IMR-90 (cell line): ENCODE data around the gene CREBL2. TPM values are rescaled to one million over a fixed set of nuclear protein-coding genes. Genes with fewer than 3 reads are reported as not detected.

Source experiments
- ATAC-seq: fragments of 200-7000 bp; cut with Tn5 transposase; 2 replicates; pipeline ENCODE4 v1.9.1; 2020; ENCODE audit warnings: low read depth, mild to moderate bottlenecking, moderate library complexity
- BruUV-seq: library from RNA; stranded (reverse); fragments of 400-500 nt; replicated peaks from 2 replicates; lab custom pipeline; 2021; lab: Mats Ljungman, UMichigan
- CTCF ChIA-PET: fragments of 300-600 bp; formaldehyde crosslinking; extraction: SDS; loops from one replicate; lab custom pipeline; 2021; ENCODE audit warnings: antibody characterized with exemption; lab: Yijun Ruan, JAX
- POLR2A ChIA-PET: fragments of 300-600 bp; sonication (Branson Sonifier 250); formaldehyde crosslinking; loops from one replicate; lab custom pipeline; 2022; ENCODE audit warnings: antibody characterized with exemption; ENCODE audit not compliant: unreplicated experiment; lab: Charles Lee
- DNase-seq: peaks from one replicate; pipeline ENCODE4 v3.0.0; 2013
- H2AFZ ChIP-seq: replicated peaks from 2 replicates; pipeline ENCODE3; 2013; ENCODE audit warnings: low read length, mild to moderate bottlenecking; ENCODE audit not compliant: poor library complexity
- H2AK5ac ChIP-seq: 2 replicates; pipeline ENCODE4 v1.6.1; 2013; ENCODE audit warnings: low read depth, low read length, inconsistent platforms
- H2AK9ac ChIP-seq: replicated peaks from 2 replicates; pipeline ENCODE3; 2013; ENCODE audit warnings: mild to moderate bottlenecking, low read depth, low read length, moderate library complexity; ENCODE audit not compliant: poor library complexity
- H2BK120ac ChIP-seq: 2 replicates; pipeline ENCODE4 v1.6.1; 2013; ENCODE audit warnings: low read depth, low read length, inconsistent platforms
- H2BK15ac ChIP-seq: 3 replicates; pipeline ENCODE4 v1.6.1; 2013; ENCODE audit warnings: low read depth, low read length, inconsistent platforms
- H2BK20ac ChIP-seq: 2 replicates; pipeline ENCODE4 v1.6.1; 2013; ENCODE audit warnings: low read depth, mild to moderate bottlenecking, inconsistent platforms, low read length, moderate library complexity
- H2BK5ac ChIP-seq: 2 replicates; pipeline ENCODE4 v1.6.1; 2013; ENCODE audit warnings: mild to moderate bottlenecking, low read depth, low read length, inconsistent platforms; ENCODE audit not compliant: poor library complexity, severe bottlenecking
- H3K14ac ChIP-seq: replicated peaks from 2 replicates; pipeline ENCODE4 v1.6.1; 2013; ENCODE audit warnings: low read depth, low read length, inconsistent platforms
- H3K18ac ChIP-seq: 2 replicates; pipeline ENCODE4 v1.6.1; 2013; ENCODE audit warnings: low read depth, low read length, control low read depth
- H3K23ac ChIP-seq: 2 replicates; pipeline ENCODE4 v1.6.1; 2013; ENCODE audit warnings: low read depth, low read length, inconsistent platforms
- H3K27ac ChIP-seq: 2 replicates; pipeline ENCODE4 v1.5.1; 2013; ENCODE audit warnings: mild to moderate bottlenecking, control low read depth, low read length; ENCODE audit not compliant: insufficient read depth
- H3K27me3 ChIP-seq: 2 replicates; pipeline ENCODE4 v1.6.1; 2013; ENCODE audit warnings: low read length; ENCODE audit not compliant: control insufficient read depth, insufficient read depth
- H3K36me3 ChIP-seq: 2 replicates; pipeline ENCODE4 v1.6.1; 2013; ENCODE audit warnings: low read length, mixed read lengths; ENCODE audit not compliant: control insufficient read depth, insufficient read depth
- H3K4ac ChIP-seq: 2 replicates; pipeline ENCODE4 v1.6.1; 2013; ENCODE audit warnings: low read depth, low read length, inconsistent platforms
- H3K4me1 ChIP-seq: 2 replicates; pipeline ENCODE4 v1.6.1; 2013; ENCODE audit warnings: low read length, mixed read lengths; ENCODE audit not compliant: control insufficient read depth, insufficient read depth
- H3K4me2 ChIP-seq: 2 replicates; pipeline ENCODE4 v1.6.1; 2013; ENCODE audit warnings: low read depth, mild to moderate bottlenecking, control low read depth, low read length, moderate library complexity
- H3K4me3 ChIP-seq: 2 replicates; pipeline ENCODE4 v1.5.1; 2013; ENCODE audit warnings: low read depth, mild to moderate bottlenecking, control low read depth, low read length, moderate library complexity; ENCODE audit not compliant: insufficient read depth
- H3K56ac ChIP-seq: 2 replicates; pipeline ENCODE4 v1.6.1; 2013; ENCODE audit warnings: low read length, inconsistent platforms; ENCODE audit not compliant: insufficient read depth; ENCODE audit errors: extremely low read depth
- H3K79me1 ChIP-seq, 2 experiments: 2 replicates each; pipeline ENCODE4 v1.6.1; 2013; ENCODE audit warnings: low read length in 2 of 2, inconsistent platforms in 1 of 2, low read depth in 1 of 2
- H3K9ac ChIP-seq: 2 replicates; pipeline ENCODE4 v1.6.1; 2013; ENCODE audit warnings: low read depth, low read length, control low read depth
- H3K9me1 ChIP-seq: 2 replicates; pipeline ENCODE4 v1.6.1; 2013; ENCODE audit warnings: low read length, inconsistent platforms; ENCODE audit not compliant: insufficient read depth
- H3K9me3 ChIP-seq: 2 replicates; pipeline ENCODE4 v1.6.1; 2013; ENCODE audit warnings: low read length; ENCODE audit not compliant: control insufficient read depth, insufficient read depth
- H4K20me1 ChIP-seq: 2 replicates; pipeline ENCODE4 v1.6.1; 2013; ENCODE audit warnings: low read length, inconsistent platforms; ENCODE audit not compliant: insufficient read depth
- H4K5ac ChIP-seq: 2 replicates; pipeline ENCODE4 v1.6.1; 2013; ENCODE audit warnings: mild to moderate bottlenecking, low read depth, low read length, control low read depth
- H4K8ac ChIP-seq, 2 experiments: 2 replicates each; pipeline ENCODE4 v1.6.1; 2013; ENCODE audit warnings: low read depth in 2 of 2, low read length in 2 of 2, control low read depth in 1 of 2, inconsistent platforms in 1 of 2
- H4K91ac ChIP-seq: 2 replicates; pipeline ENCODE4 v1.6.1; 2013; ENCODE audit warnings: low read depth, low read length, inconsistent platforms; ENCODE audit not compliant: insufficient read depth
- CEBPB ChIP-seq: IDR thresholded peaks from 2 replicates; pipeline ENCODE4 v1.6.1; 2012; ENCODE audit warnings: low read depth, low read length, improper control_type of control experiment
- CHD1 ChIP-seq: IDR thresholded peaks from 2 replicates; pipeline ENCODE4 v1.6.1; 2012; ENCODE audit warnings: low read depth, low read length, improper control_type of control experiment
- ELK1 ChIP-seq: fragments of 150-350 bp; IDR thresholded peaks from 2 replicates; pipeline ENCODE4 v1.6.1; 2016; ENCODE audit warnings: low read depth, mild to moderate bottlenecking, low read length, moderate library complexity, borderline replicate concordance
- FOS ChIP-seq: fragments of 150-350 bp; IDR thresholded peaks from 2 replicates; pipeline ENCODE4 v1.6.1; 2016; ENCODE audit warnings: low read depth, low read length
- MAFK ChIP-seq: IDR thresholded peaks from 2 replicates; pipeline ENCODE4 v1.6.1; 2012; ENCODE audit warnings: low read depth, low read length, improper control_type of control experiment
- MXI1 ChIP-seq: IDR thresholded peaks from 2 replicates; pipeline ENCODE4 v1.6.1; 2012; ENCODE audit warnings: low read depth, mild to moderate bottlenecking, low read length, moderate library complexity, borderline replicate concordance
- NFE2L2 ChIP-seq: fragments of 150-350 bp; IDR thresholded peaks from 2 replicates; pipeline ENCODE4 v1.6.1; 2016; ENCODE audit warnings: low read depth, mild to moderate bottlenecking, low read length
- POLR2A ChIP-seq: IDR thresholded peaks from 2 replicates; pipeline ENCODE4 v1.6.1; 2012; ENCODE audit warnings: mild to moderate bottlenecking, low read depth, low read length
- RAD21 ChIP-seq: IDR thresholded peaks from 2 replicates; pipeline ENCODE4 v1.6.1; 2012; ENCODE audit warnings: low read length, improper control_type of control experiment
- RCOR1 ChIP-seq: IDR thresholded peaks from 2 replicates; pipeline ENCODE4 v1.6.1; 2012; ENCODE audit warnings: mild to moderate bottlenecking, low read length, improper control_type of control experiment; ENCODE audit not compliant: insufficient replicate concordance
- RFX5 ChIP-seq: IDR thresholded peaks from 2 replicates; pipeline ENCODE4 v1.8.0; 2012; ENCODE audit warnings: low read depth, mild to moderate bottlenecking, low read length, moderate library complexity
- SMC3 ChIP-seq: fragments of 150-350 bp; IDR thresholded peaks from 2 replicates; pipeline ENCODE4 v1.6.1; 2016; ENCODE audit warnings: low read depth, mild to moderate bottlenecking, antibody characterized with exemption, low read length, moderate library complexity
- WGBS, 2 experiments: methylation state at CpG; one replicate each; pipeline versions ENCODE4 v1.1.5 to v1.1.7; 2013; ENCODE audit warnings: missing lambda C conversion rate in 2 of 2; ENCODE audit not compliant: insufficient read length in 1 of 2; ENCODE audit errors: extremely low coverage in 2 of 2; 5-methylcytosine and 5-hydroxymethylcytosine counted together
- dilution Hi-C: fragments of 300-500 bp; cut with HindIII; formaldehyde crosslinking; loops from one replicate; pipeline ENCODE4 v1.14.3; 2018; ENCODE audit warnings: low sequenced_read_pairs; ENCODE audit not compliant: unreplicated experiment
- in situ Hi-C: fragments of 300-500 bp; cut with MboI; formaldehyde crosslinking; loops from 3 replicates; pipeline ENCODE4 v1.14.3; 2019; ENCODE audit warnings: low sequenced_read_pairs, inconsistent platforms, mixed read lengths
- intact Hi-C: fragments of 100-400 bp; cut with micrococcal nuclease; formaldehyde crosslinking; loops from 2 replicates; pipeline ENCODE4 v1.10.0; 2022
- polyA plus RNA-seq, 3 experiments: library from polyadenylated mRNA; depleted of rRNA; stranded (reverse); fragments of >200 nt; gene quantifications; 2 replicates each; pipeline ENCODE4 v1.2.3, GENCODE V29; 2012; ENCODE audit warnings: low replicate concordance in 1 of 3
- total RNA-seq: library from RNA; depleted of rRNA; stranded (reverse); fragments of >200 nt; gene quantifications from 2 replicates; pipeline ENCODE4 v1.2.3, GENCODE V29; 2012
- TF ChIP-seq, protein P1 (sequence below): conservative IDR thresholded peaks from 2 replicates; pipeline ENCODE4 v1.5.1; 2012; ENCODE audit warnings: mild to moderate bottlenecking, low read depth, low read length, improper control_type of control experiment
- TF ChIP-seq, protein P2 (sequence below): fragments of 150-350 bp; IDR thresholded peaks from 2 replicates; pipeline ENCODE4 v1.6.1; 2017; ENCODE audit warnings: mild to moderate bottlenecking, antibody characterized with exemption, low read length, low read depth

CREBL2 gene
- total and polyA plus RNA-seq, 2 of the 4 experiments (the other 2 are of a cell fraction) = 11.5 to 19.0 TPM

- Histone ChIP-seq H4K91ac (no peak overlapping the region), H3K36me3 (no peaks in the 10 kb centered on the region), H2BK5ac (no peak overlapping the region), H2BK20ac (no peak overlapping the region), H2BK120ac (no peak overlapping the region), H3K27me3 (peaks cover 17% of the 10 kb centered on the region), H2AK9ac (no peak overlapping the region), H3K4me2 (no peak overlapping the region), H3K14ac (no peak overlapping the region), H2AFZ (no peak overlapping the region), H3K27ac (no peak overlapping the region), H2BK15ac (no peak overlapping the region), H3K4me3 (no peak overlapping the region), H3K4ac (no peak overlapping the region), H3K9me3 (no peaks in the 10 kb centered on the region), H3K9ac (no peak overlapping the region), H3K4me1 (no peaks in the 10 kb centered on the region), H2AK5ac (no peak overlapping the region), H3K23ac (no peak overlapping the region), H3K56ac (no peak overlapping the region), H4K20me1 (no peaks in the 10 kb centered on the region), H3K9me1 (no peaks in the 10 kb centered on the region; the same call in 1 of the 2 replicates), H3K18ac (no peak overlapping the region), H4K5ac (no peak overlapping the region), H3K79me1 (no peaks in the 10 kb centered on the region), H4K8ac (no peak overlapping the region)
- ChIA-PET POLR2A (no interaction called here), CTCF (no interaction called here)
- WGBS, 2 experiments = no CpG with 5 or more reads among the region's 2 CpGs
- DNase-seq (no peak), ATAC-seq (no peak)
- intact Hi-C loops = no loop called here
- dilution Hi-C loops = no loop called here
- TF ChIP-seq MAFK (no peak), RCOR1 (no peak), FOS (no peak), NFE2L2 (no peak), POLR2A (no peak), CEBPB (no peak), CHD1 (no peak), SMC3 (no peak), RFX5 (no peak), RAD21 (no peak), MXI1 (no peak), ELK1 (no peak)
- TF ChIP-seq, protein P1, sequence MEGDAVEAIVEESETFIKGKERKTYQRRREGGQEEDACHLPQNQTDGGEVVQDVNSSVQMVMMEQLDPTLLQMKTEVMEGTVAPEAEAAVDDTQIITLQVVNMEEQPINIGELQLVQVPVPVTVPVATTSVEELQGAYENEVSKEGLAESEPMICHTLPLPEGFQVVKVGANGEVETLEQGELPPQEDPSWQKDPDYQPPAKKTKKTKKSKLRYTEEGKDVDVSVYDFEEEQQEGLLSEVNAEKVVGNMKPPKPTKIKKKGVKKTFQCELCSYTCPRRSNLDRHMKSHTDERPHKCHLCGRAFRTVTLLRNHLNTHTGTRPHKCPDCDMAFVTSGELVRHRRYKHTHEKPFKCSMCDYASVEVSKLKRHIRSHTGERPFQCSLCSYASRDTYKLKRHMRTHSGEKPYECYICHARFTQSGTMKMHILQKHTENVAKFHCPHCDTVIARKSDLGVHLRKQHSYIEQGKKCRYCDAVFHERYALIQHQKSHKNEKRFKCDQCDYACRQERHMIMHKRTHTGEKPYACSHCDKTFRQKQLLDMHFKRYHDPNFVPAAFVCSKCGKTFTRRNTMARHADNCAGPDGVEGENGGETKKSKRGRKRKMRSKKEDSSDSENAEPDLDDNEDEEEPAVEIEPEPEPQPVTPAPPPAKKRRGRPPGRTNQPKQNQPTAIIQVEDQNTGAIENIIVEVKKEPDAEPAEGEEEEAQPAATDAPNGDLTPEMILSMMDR = no peak
- TF ChIP-seq, protein P2, sequence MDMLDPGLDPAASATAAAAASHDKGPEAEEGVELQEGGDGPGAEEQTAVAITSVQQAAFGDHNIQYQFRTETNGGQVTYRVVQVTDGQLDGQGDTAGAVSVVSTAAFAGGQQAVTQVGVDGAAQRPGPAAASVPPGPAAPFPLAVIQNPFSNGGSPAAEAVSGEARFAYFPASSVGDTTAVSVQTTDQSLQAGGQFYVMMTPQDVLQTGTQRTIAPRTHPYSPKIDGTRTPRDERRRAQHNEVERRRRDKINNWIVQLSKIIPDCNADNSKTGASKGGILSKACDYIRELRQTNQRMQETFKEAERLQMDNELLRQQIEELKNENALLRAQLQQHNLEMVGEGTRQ = no peak
- in situ Hi-C loops = no loop called here
- BruUV-seq = no TSS peak
Measured at GRCh38 chr12:12585115-12585863, 26.4 kb upstream of the CREBL2 start.
